Measurements from ENCODE around the gene ERN1. TPM values are rescaled to one million over a fixed set of nuclear protein-coding genes. Genes with fewer than 3 reads are reported as not detected.

ERN1 gene
- polyA plus RNA-seq, 1 donor from 2014 or later, result 2.3 TPM

DNA sequence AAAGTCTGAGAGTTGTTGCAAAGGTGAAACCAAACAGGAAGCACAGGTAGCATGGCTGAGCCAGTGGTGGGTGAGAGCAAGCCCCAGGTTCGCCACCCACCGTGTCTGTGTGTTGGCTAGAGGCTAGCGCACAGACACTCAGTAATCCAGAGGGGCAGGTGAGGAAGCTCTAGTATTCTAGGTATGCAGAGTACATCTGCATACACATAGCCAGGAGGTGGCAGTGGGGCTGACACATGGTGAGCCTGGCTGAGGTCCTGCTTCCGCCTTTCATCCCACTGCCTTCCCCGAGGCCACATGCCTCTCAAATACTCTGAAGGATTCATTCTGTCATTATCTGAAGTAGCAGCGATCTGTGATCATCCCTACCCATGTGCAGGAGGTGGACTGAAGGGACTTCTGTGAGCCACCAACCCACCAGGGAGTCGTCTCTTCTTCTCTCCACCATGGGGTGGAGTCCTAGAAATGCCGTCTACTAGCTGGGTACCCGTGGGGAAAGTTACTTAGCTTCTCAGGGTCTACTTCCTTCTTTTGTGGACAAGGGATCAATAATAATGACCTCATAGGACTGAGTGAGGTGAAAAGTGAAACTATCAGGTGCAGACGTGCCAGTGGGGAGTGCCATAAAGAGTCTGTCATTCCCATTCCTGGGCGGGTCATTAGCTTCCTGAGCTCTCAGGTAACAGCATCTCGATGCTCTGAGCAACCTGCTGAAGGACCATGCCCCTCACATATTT is 73.5 kb downstream of the ERN1 start:
- Histone ChIP-seq H3K27ac (ENCODE audit: low read length) (no peak overlapping the region), H4K20me1 (ENCODE audit: insufficient read depth) (no peaks in the 10 kb centered on the region), H2AFZ (ENCODE audit: low read depth, low read length) (no peak overlapping the region), H3K36me3 (ENCODE audit: insufficient read depth, low read length) (no peaks in the 10 kb centered on the region), H3K27me3 (ENCODE audit: insufficient read depth, low read depth, low read length) (no peaks in the 10 kb centered on the region), H3K79me2 (replicated peaks; ENCODE audit: insufficient read depth, low read length) (no peaks in the 10 kb centered on the region), H3K4me3 (ENCODE audit: low read length) (no peak overlapping the region), H3K9me2 (ENCODE audit: insufficient read depth, low read length) (no peaks in the 10 kb centered on the region), H3F3A (ENCODE audit: insufficient read depth, low read length, poor library complexity, severe bottlenecking) (no peaks in the 10 kb centered on the region), H3K9ac (ENCODE audit: low read length) (no peak overlapping the region), H3K9me3 (ENCODE audit: low read length) (no peaks in the 10 kb centered on the region), H3K4me2 (ENCODE audit: low read length) (no peak overlapping the region)
- TF ChIP-seq, protein P1, sequence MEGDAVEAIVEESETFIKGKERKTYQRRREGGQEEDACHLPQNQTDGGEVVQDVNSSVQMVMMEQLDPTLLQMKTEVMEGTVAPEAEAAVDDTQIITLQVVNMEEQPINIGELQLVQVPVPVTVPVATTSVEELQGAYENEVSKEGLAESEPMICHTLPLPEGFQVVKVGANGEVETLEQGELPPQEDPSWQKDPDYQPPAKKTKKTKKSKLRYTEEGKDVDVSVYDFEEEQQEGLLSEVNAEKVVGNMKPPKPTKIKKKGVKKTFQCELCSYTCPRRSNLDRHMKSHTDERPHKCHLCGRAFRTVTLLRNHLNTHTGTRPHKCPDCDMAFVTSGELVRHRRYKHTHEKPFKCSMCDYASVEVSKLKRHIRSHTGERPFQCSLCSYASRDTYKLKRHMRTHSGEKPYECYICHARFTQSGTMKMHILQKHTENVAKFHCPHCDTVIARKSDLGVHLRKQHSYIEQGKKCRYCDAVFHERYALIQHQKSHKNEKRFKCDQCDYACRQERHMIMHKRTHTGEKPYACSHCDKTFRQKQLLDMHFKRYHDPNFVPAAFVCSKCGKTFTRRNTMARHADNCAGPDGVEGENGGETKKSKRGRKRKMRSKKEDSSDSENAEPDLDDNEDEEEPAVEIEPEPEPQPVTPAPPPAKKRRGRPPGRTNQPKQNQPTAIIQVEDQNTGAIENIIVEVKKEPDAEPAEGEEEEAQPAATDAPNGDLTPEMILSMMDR (IDR thresholded peaks at IDR 0.05; ENCODE audit: poor library complexity, severe bottlenecking), result no peak
- TF ChIP-seq EP300 (conservative IDR thresholded peaks at IDR 0.05; ENCODE audit: poor library complexity, severe bottlenecking), result no peak

- no peaks in the 10 kb centered on the region for H3K79me2 ChIP-seq (replicated peaks; ENCODE audit: insufficient read depth, low read length)
- H3F3A ChIP-seq (ENCODE audit: insufficient read depth, low read length, poor library complexity, severe bottlenecking), result no peaks in the 10 kb centered on the region
- no peak overlapping the region for H3K4me3 ChIP-seq (ENCODE audit: low read length)
- H3K9ac ChIP-seq (ENCODE audit: low read length), result no peak overlapping the region
- no peaks in the 10 kb centered on the region for H4K20me1 ChIP-seq (ENCODE audit: insufficient read depth)
- H3K9me2 ChIP-seq (ENCODE audit: insufficient read depth, low read length), result no peaks in the 10 kb centered on the region
- no peaks in the 10 kb centered on the region for H3K9me3 ChIP-seq (ENCODE audit: low read length)
- H3K27ac ChIP-seq (ENCODE audit: low read length), result no peak overlapping the region
- no peak overlapping the region for H3K4me2 ChIP-seq (ENCODE audit: low read length)
- H3K36me3 ChIP-seq (ENCODE audit: insufficient read depth, low read length), result no peaks in the 10 kb centered on the region
- H3K27me3 ChIP-seq (ENCODE audit: insufficient read depth, low read depth, low read length), result no peaks in the 10 kb centered on the region
- no peak overlapping the region for H2AFZ ChIP-seq (ENCODE audit: low read depth, low read length)
- TF ChIP-seq MXI1 (conservative IDR thresholded peaks at IDR 0.05; ENCODE audit: poor library complexity, severe bottlenecking), result no peak
- no peak for TF ChIP-seq SMC3 (conservative IDR thresholded peaks at IDR 0.05; ENCODE audit: poor library complexity)
- TF ChIP-seq, protein P2, sequence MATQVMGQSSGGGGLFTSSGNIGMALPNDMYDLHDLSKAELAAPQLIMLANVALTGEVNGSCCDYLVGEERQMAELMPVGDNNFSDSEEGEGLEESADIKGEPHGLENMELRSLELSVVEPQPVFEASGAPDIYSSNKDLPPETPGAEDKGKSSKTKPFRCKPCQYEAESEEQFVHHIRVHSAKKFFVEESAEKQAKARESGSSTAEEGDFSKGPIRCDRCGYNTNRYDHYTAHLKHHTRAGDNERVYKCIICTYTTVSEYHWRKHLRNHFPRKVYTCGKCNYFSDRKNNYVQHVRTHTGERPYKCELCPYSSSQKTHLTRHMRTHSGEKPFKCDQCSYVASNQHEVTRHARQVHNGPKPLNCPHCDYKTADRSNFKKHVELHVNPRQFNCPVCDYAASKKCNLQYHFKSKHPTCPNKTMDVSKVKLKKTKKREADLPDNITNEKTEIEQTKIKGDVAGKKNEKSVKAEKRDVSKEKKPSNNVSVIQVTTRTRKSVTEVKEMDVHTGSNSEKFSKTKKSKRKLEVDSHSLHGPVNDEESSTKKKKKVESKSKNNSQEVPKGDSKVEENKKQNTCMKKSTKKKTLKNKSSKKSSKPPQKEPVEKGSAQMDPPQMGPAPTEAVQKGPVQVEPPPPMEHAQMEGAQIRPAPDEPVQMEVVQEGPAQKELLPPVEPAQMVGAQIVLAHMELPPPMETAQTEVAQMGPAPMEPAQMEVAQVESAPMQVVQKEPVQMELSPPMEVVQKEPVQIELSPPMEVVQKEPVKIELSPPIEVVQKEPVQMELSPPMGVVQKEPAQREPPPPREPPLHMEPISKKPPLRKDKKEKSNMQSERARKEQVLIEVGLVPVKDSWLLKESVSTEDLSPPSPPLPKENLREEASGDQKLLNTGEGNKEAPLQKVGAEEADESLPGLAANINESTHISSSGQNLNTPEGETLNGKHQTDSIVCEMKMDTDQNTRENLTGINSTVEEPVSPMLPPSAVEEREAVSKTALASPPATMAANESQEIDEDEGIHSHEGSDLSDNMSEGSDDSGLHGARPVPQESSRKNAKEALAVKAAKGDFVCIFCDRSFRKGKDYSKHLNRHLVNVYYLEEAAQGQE (IDR thresholded peaks at IDR 0.05; ENCODE audit: borderline replicate concordance), result no peak
- no peak for TF ChIP-seq TAF1 (IDR thresholded peaks at IDR 0.05; ENCODE audit: low read depth)
- TF ChIP-seq POLR2AphosphoS5 (IDR thresholded peaks at IDR 0.05), result no peak
- TF ChIP-seq EP300 (conservative IDR thresholded peaks at IDR 0.05; ENCODE audit: poor library complexity, severe bottlenecking), result no peak
- no peak for TF ChIP-seq EZH2 (IDR thresholded peaks at IDR 0.05; ENCODE audit: borderline replicate concordance, insufficient read depth, low read length, poor library complexity, severe bottlenecking)
- TF ChIP-seq, protein P1 (IDR thresholded peaks at IDR 0.05; ENCODE audit: poor library complexity, severe bottlenecking), result no peak
- TF ChIP-seq RAD21 (conservative IDR thresholded peaks at IDR 0.05), result no peak
Observed at GRCh38 chr17:64055183-64056142, 74.5 kb downstream of the ERN1 start.

Measured in neural cell (in vitro differentiated cells).